ENCODE data around the gene FAIM2.

- peak; percentile 68 for TF ChIP-seq POLR2AphosphoS5 (IDR thresholded peaks at IDR 0.05; ENCODE audit: insufficient read depth, low read depth, low read length)
- TF ChIP-seq, protein P1, sequence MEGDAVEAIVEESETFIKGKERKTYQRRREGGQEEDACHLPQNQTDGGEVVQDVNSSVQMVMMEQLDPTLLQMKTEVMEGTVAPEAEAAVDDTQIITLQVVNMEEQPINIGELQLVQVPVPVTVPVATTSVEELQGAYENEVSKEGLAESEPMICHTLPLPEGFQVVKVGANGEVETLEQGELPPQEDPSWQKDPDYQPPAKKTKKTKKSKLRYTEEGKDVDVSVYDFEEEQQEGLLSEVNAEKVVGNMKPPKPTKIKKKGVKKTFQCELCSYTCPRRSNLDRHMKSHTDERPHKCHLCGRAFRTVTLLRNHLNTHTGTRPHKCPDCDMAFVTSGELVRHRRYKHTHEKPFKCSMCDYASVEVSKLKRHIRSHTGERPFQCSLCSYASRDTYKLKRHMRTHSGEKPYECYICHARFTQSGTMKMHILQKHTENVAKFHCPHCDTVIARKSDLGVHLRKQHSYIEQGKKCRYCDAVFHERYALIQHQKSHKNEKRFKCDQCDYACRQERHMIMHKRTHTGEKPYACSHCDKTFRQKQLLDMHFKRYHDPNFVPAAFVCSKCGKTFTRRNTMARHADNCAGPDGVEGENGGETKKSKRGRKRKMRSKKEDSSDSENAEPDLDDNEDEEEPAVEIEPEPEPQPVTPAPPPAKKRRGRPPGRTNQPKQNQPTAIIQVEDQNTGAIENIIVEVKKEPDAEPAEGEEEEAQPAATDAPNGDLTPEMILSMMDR (IDR thresholded peaks at IDR 0.05; ENCODE audit: extremely low read depth in 1 of 2, insufficient read depth in 1 of 2, low read depth in 1 of 2, low read length in 2 of 2): peak in 1 of 2 donors; percentile 9
- TF ChIP-seq POLR2A (IDR thresholded peaks at IDR 0.05; ENCODE audit: low read depth, low read length): no peak
- TF ChIP-seq JUN (IDR thresholded peaks at IDR 0.05; ENCODE audit: borderline replicate concordance, insufficient read depth, insufficient read length, low read depth): peak; percentile 62
- TF ChIP-seq, protein P2, sequence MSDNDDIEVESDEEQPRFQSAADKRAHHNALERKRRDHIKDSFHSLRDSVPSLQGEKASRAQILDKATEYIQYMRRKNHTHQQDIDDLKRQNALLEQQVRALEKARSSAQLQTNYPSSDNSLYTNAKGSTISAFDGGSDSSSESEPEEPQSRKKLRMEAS (IDR thresholded peaks at IDR 0.05; ENCODE audit: insufficient read depth, insufficient read length): no peak
- TF ChIP-seq EZH2 (IDR thresholded peaks at IDR 0.05; ENCODE audit: borderline replicate concordance, low read depth, low read length, severe bottlenecking): no peak
These were observed 16.7 kb upstream of the FAIM2 start for GRCh38 chr12:49920241-49920914.
